HG03354 (cell line): ENCODE measurements around the gene TMPRSS3.
"Not testable (repeated sequence)": the region's sequence is repeated elsewhere in the genome, so short reads cannot be mapped to it uniquely, and the experiment has no call there.

Experiments used
- ATAC-seq: cut with Tn5 transposase; IDR thresholded peaks from one replicate; pipeline ENCODE4 v1.9.1; 2021; ENCODE audit warnings: mild to moderate bottlenecking; ENCODE audit not compliant: unreplicated experiment, poor library complexity, severe bottlenecking

Gene TMPRSS3

DNA sequence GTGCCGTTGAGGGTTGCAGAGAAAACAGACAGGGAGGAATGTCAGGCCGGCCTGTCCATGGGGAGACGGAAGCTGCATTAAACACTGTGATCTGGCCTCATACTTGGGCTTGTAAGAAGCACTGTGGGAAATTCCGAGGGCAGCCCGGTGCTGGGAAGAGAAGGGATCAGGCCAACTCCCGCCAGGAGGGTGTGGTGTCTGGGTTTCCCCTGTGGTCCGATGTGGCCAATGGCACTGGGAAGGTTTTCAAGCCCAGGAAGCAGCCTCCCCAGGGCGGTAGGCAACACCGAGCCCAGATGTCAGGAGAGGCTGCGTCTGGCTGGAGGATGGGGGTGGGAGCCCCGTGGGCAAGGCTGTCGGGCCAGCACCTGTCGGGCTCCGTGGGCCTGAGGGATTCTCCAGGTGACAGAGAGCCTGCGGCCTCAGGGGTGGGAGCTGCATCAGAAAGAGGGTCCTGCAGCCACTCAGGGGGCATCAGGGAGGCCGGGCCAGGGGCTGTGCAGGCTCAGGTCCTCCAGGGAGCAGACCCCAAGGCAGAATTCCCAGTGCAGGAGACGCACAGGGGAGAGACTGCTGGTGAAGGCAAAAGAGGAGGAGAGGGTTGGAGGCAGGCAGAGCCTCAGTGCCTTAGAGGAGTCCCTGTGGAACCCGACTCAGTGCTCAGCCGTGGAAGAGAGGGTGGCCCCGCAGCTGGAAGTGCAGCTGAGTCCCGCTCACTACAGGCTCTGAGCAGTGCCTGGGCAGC, 16.2 kb upstream of the TMPRSS3 start:
- ATAC-seq, result no peak

DNA sequence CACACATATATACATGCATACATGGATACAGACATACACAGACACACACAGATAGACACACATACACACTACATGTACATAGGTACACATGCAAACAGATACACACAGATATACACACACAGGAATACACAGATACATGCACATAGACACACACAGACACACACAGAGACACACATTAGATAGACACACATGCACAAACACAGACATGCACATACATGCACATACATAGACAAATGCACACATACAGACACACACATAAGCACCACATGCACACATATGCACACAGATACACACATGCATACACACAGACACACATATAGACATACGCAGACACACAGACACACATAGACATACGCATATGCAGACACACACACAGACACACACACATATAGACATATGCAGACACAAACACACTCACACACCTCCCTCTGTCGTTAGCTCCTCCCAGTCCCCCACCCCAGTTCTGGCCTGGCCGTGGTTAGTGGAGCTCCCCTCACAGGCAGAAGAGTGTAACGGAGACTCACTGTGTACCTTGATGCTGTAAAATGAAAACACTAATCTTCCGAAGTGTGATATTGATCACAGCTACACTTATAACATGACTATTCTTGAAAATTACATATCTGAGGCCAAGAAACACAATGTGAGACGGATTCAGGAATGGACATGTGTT, 15.5 kb upstream of the TMPRSS3 start:
- ATAC-seq, result no peak

DNA sequence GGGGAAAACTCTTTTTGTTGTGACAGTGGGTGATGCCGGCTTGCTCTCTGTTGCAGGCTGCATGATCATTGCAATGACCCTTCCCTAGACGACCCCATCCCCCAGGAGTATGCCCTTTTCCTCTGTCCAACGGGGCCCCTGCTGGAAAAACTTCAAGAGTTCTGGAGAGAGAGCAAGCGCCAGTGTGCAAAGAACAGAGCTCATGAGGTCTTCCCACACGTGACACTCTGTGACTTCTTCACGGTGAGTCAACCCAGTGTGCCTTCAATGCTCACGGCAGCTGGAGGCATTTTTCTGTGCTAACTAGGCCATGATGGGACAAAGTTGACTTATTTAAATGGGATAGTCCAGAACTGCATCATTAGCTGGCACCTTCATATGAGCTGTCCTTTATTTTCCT, 13.5 kb upstream of the TMPRSS3 start:
- ATAC-seq, result no peak

DNA sequence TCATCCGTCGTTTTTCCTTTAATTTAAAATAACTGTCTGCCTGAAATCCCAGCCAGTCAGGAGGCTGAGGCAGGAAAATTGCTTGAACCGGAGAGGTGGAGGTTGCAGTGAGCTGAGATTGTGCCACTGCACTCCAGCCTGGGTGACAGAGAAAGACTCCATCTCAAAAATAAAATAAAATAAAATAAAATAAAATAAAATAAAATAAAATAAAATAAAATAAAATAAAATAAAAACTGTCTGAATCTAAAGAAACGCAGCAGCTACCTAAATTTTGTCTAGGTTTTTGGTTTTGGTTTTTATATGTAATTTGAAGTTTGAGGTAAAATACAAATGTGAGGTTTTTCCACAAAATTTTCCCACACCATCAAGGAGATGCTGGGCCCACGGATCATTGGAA, 12.9 kb upstream of the TMPRSS3 start:
- ATAC-seq, result not testable (repeated sequence)

DNA sequence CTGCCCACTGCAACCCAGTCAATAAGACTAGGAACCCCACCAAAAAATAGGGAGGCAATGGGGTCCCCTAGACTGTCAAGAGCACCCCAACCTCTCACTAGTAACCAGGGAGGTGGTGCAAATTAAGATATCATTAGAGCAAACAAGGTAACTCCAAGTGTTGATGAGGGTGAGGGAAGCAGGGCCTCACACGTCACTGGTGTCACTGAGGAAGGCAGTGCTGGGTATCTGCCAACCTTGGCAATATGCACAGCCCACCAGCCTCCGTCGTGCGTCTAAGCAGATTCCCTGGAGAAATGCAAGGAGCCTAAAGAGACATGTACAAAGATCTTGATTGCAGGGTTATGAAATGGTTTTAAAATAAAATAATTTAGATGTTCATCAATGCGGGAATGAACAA, 11.6 kb upstream of the TMPRSS3 start:
- no peak for ATAC-seq

DNA sequence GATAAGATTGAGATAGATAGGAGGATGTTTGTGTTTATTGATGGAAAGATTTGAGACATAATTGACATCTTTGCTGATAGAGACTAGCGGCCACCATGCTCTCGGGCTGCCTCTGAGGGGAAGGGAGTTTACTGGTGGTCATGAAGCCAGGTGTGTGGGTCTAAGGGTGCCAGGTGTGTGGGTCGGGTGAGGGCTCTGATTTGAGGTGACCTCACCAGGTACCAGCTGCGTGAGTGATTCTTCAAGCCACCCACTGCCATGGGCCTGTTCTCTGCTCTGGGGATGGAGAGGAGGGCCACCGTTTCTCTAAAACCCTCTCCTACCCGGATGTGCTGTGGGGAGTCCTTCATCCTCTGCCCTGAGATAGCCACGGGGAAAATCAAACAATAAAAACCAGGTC, 11.0 kb upstream of the TMPRSS3 start:
- no peak for ATAC-seq

DNA sequence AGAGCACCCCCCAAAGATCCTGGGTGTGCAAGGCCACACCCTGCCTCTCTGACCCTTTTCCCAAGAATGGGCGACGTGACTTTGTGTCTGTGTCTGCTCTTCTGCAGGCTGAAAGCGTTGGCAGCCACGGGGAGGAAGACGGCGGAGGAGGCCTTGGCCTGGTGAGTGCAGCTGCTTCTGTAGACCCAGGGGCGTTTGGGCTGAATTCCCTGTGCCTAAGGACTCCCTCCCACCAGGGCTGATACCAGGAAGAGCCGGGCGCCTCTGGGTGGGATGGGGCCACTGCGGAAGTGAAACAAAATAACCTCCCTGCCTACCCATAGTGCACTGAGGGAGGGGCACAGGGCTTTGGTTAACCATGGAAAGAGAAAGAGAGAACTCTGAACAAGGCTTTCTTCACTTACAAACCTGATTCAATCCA, 10.4 kb upstream of the TMPRSS3 start:
- ATAC-seq, result no peak

DNA sequence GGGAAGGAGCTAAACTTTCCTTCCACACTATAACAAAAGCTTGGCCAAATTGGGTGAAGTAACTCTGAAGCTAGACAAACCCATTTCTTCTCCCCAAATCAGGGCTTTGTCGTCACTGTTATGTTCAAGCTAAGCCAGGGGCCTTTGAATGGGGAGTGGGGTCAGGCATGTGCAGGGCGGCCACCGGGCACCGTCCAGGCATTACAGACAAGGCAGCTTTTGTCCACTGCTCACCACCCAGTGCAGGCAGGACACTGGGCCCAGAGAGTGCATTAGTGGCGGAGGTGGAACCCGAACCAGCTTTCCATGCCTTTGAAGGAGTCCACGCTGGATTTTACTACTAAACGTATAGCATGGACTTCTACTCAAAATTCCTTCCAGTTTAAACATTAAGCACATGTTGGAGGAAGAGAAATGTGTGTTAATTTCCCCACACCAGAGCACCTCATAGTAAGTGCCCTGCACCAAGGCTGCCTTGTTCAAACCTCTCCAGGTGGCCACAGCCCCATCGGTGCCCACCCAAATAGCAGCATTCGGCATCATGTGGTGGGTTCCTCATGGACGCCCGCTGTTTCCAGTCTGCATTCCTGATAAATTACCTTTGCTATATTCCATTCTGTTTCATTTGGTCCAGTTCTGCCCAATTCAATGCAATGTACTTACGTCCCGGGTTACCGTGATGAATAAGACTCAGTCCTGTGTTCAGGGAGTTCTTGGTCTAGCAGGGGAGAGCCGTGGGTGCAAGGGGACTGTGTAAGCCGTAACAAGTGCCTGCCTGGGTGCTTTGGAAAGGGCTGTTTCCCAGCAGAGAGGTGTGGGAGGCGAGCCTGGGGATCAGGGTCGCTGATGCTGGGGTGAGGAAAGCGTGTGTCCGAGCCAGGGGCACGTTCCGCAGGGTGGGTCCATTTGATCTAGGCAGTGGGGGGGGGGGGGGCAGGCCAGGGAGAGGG, 9.5 kb upstream of the TMPRSS3 start:
- no peak for ATAC-seq

DNA sequence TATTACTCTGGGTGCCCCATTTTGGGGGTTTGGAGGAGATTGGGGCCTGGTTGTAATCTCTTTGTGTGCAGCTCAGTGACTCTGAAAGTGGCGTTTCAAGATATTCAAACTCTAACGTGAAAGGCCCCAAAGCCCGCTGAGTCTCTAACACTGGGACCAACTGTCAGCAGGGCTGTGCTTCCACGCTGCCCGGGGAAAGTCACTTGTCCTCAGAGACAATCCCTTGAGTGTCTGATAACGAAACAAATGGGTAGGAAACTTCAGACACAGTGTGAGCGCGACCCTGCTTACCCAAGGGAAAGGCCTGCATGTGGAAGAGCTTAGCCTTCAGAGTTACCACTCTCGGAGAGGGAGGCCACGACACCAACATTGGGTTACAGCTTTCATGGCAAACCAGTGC, 8.7 kb upstream of the TMPRSS3 start:
- ATAC-seq, result no peak

DNA sequence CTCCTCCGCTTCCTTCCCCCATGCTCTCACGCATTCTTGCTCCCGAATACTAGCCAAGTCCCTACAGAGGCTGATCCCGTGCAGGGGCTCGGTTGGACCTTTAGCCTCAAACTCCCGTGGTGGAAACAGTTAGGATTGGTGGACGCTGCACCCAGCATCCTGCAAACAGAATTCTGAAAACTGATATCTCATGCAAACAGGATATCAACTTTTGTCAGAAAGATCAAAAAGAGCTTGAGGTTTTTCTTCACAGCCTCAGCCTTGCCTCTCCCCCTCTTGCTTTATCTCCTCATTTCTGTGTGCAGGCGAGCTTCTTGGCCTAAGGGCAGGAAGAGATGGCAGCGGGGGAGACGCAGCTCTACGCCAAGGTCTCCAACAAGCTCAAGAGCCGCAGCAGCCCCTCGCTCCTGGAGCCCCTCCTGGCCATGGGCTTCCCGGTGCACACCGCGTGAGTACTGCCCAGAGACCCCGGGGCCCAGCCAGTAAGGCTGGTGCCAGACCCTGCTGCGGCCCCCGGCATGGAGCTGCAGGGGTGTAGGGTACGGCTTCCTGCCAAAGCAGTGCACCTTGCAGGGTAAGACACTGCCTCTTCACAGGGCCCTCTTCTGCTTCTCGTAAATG, 7.9 kb upstream of the TMPRSS3 start, which contains the start of gene UBASH3A:
Gene UBASH3A (plus strand): TSS at position 292 of the 621 bp plus-strand sequence. CDS start 44 bp downstream, at position 336.
- ATAC-seq, result no peak

DNA sequence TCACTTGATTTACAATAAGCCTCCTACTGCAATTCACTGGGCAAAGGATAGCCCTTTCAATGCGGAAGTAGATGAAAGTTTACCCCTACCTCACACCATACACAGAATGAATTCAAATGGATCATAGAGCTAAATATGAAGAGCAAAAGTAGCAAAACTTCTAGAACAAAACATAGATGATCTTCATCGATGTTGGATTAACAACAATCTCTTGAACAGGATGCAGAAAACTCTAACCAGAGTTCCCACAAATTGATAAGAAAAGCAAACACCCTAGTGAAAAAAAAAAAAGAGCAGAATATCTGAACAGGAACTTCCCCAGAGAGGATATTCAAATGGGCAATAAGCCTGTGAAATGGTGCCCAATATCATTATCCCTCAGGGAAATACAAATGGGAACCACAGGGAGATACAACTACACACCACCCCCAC, 6.0 kb upstream of the TMPRSS3 start:
- ATAC-seq, result no peak

DNA sequence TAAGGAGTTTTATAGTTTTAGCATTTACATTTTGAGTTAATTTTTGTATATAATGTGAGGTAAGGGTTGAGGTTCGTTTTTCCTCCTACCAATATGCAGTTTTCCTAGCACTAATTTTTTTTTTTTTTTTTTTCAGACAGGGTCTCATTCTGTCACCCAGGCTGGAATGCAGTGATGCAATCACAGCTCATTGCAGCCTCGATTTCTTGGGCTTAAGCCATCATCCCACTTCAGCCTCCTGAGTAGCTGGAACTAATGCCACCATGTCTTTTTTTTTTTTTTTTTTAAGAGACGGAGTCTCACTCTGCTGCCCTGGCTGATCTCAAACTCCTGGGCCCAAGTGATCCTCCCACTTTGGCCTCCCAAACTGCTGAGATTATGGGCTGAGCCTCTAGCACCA, 5.3 kb upstream of the TMPRSS3 start:
- no peak for ATAC-seq

DNA sequence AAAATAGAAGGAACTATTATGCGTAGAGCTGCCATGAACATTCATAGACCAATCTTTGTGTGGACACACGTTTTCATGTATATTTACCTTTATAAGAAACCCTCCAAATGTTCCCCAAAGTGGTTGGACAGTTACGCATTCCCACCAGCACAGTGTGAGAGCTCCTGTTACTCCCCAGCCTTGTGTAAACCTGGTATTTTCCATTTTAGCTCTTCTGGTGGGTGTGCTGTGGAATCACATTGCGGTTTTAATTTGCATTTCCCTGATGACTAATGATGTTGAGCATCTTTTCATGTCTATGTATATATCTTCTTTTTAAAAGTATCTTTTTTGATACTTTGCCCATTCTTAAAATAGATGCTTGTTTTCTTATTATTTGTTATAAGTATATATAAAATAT, 4.7 kb upstream of the TMPRSS3 start:
- no peak for ATAC-seq

DNA sequence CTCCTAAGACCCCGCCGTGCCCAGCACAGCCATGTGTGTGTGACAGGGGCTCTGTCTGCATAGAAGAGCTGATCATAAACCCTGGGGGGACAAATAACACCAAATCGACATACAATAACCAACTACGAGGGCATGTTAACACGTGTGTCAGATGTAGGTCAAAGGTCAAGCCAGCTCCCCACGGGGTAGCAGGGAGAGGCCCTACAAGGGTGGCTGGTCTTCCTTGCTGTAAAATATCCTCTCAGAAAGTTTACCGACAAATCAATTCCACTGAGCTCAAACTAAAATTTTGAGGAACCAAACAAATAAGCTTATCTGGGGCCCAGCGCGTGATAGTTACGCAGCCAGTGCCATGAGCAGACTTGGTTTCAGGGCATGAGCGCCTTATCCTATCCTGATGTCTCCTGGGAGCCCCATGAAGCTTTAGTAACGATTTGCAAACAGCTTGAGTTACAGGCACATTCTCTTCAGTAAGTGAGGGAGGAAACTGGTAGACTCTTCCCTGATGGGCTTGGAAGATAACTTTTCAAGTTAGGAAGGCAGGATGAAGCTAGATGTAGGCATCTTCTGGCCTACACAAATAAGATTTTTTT, 2.7 kb upstream of the TMPRSS3 start:
- no peak for ATAC-seq

DNA sequence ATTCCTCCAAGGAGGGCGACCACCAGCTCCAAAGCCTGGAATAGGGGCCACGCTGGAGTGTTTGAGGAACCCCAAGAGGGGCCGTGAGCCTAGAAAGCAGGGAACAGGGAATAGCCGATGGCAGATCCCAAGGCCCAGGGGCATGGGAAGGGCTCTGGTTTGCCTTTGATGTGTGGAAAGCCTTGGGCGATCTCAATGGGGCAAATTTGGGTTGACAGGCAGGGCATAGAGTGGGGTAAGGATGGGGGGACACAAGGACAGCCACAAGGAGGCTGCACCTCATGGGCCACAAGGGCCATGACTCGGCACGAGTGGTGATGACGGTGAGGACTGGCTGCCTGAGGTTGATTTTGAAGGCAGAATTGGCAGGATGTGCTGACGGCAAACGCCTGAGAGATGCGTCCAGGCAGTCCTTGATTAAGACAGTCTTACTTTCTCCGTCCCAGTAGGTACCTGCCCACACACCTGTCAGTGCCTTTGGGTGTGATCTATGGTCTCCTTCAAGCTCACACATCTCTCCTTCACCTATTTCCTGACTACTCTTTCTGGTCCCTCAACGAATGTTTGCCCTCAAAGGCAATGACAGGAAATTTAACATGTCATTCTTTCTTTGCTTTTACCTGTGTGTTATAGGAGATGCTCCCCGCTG, 2.0 kb upstream of the TMPRSS3 start:
- no peak for ATAC-seq

DNA sequence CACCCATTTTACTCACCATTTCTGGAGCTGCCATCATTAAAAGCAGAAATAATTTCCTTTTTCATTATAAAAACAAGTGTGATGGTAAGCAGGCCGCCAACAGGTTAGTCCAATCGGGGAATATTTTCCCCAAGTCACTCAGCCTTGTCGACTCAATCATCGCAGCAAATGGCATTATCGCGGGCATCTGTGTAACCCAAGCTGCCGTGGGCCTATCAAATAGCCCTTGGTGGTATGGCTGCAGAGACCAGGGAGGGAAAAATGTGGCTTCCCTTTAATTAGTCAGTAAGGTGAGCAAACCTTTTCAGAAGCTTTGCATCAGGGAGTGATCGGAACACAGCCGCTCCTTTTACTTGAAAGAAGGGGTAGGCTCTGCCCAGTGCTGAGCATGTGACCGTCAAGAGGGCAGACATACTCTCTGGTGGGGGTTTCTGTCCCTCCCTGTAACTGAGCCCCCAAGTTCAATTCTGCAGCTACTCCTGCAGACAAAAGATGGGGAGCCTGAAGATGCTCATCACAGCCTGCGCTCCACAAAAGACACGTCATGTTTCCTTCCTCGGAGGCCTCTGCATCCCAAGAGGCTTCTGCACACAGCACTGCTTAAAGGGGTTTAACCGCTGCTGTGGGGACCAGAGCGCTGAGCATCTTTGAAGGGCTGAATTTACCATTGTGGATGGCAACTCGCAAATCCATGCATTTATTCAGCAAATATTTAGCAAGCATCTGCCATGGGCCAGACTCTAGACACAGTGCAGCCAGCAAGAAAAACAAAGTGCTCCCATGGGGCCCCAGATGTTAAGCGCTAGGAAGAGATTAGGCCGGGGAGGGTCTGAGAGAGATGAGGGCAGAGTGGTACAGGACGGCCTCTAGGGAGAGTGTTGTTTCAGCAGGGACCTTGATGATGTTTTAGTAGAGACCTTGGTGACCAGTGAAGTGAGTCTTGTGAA, 1.2 kb upstream of the TMPRSS3 start:
- ATAC-seq, result no peak

DNA sequence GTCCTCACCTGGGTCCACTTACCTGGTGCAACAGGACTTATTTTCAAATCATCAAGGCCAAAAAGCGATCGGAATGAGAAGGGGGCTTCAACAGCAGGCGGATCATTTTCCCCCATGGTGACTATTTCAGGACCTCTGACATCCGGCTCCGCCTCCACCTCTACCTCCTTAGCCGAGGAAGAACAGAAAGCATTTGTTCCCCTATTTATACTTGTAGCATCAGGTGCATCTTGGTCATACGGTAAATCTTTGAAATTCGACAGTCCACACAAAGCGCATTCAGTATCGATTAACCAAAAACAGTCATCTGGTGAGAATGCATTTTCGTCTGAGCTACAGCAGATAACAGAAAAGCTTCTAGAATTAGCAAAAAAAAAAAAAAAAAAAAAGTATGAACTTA, 550 bp downstream of the TMPRSS3 start:
- ATAC-seq, result no peak

DNA sequence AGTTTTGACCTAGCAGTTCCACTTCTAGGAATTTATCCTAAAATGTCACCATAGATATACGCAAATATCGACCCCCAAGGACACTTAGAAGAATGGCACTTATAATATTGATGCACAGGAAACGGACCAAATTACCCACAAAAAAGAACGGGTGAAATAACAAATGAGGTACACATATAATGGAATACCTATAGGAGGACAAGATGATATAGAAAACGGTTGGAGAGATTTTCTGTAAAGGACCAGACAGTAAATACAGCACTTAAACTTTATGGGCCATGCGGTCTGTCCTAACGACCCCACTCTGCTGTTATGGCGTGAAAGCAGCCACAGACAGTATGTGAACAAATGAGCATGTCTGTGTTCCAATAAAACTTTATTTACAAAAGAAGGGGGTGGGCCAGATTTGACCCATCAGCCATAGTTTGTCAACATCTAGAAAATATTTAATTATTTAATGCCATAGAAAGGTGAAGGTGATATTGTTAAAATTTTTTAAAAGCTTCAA, 2.4 kb downstream of the TMPRSS3 start:
- peak; percentile 4 for ATAC-seq
